ENCODE data around the gene ETNK1.

Gene ETNK1

GRCh38 chr12:22641353-22642053 is 16.5 kb downstream of the ETNK1 start:
- no peak for TF ChIP-seq CTCF (IDR thresholded peaks at IDR 0.05)

GRCh38 chr12:22648668-22649067 is 23.7 kb downstream of the ETNK1 start:
- TF ChIP-seq CTCF (IDR thresholded peaks at IDR 0.05) = no peak

GRCh38 chr12:22653075-22653474 is 28.1 kb downstream of the ETNK1 start:
- no peak for TF ChIP-seq CTCF (IDR thresholded peaks at IDR 0.05)

- TF ChIP-seq CTCF (IDR thresholded peaks at IDR 0.05) = no peak
Measured at GRCh38 chr12:22653791-22654190, 28.8 kb downstream of the ETNK1 start.

- TF ChIP-seq CTCF (IDR thresholded peaks at IDR 0.05) = no peak
Measured at GRCh38 chr12:22656376-22656775, 31.4 kb downstream of the ETNK1 start.

- TF ChIP-seq CTCF (IDR thresholded peaks at IDR 0.05) = no peak
Measured at GRCh38 chr12:22656831-22657230, 31.9 kb downstream of the ETNK1 start.

GRCh38 chr12:22657538-22657937 is 32.6 kb downstream of the ETNK1 start:
- TF ChIP-seq CTCF (IDR thresholded peaks at IDR 0.05) = no peak

- TF ChIP-seq CTCF (IDR thresholded peaks at IDR 0.05) = no peak
Measured at GRCh38 chr12:22658214-22658613, 33.2 kb downstream of the ETNK1 start.
